Measurements from ENCODE around the gene GALNT18.

DNA sequence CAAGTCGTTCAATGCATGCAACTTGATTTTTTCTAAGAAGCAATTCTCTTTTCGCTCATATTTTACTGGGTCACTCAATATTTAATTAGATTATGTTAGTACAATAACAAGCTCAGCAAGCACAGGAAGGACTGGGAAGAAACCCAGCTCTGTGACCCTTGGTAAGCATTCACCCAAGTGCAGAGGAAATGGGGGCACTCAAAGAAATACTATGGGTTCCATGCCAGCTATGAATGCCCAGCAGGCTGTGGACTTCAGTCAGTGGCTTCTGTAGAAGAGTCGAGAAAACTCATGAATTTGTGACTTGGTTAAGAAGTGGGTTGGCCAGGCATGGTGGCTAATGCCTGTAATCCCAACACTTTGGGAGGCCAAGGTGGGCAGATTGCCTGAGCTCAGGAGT is 123.6 kb downstream of the GALNT18 start:
- TF ChIP-seq, protein P1, sequence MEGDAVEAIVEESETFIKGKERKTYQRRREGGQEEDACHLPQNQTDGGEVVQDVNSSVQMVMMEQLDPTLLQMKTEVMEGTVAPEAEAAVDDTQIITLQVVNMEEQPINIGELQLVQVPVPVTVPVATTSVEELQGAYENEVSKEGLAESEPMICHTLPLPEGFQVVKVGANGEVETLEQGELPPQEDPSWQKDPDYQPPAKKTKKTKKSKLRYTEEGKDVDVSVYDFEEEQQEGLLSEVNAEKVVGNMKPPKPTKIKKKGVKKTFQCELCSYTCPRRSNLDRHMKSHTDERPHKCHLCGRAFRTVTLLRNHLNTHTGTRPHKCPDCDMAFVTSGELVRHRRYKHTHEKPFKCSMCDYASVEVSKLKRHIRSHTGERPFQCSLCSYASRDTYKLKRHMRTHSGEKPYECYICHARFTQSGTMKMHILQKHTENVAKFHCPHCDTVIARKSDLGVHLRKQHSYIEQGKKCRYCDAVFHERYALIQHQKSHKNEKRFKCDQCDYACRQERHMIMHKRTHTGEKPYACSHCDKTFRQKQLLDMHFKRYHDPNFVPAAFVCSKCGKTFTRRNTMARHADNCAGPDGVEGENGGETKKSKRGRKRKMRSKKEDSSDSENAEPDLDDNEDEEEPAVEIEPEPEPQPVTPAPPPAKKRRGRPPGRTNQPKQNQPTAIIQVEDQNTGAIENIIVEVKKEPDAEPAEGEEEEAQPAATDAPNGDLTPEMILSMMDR (IDR thresholded peaks at IDR 0.05): no peak
- no peak for TF ChIP-seq POLR2A (IDR thresholded peaks at IDR 0.05)
